ENCODE data around the gene CTIF.

The CTIF gene

DNA sequence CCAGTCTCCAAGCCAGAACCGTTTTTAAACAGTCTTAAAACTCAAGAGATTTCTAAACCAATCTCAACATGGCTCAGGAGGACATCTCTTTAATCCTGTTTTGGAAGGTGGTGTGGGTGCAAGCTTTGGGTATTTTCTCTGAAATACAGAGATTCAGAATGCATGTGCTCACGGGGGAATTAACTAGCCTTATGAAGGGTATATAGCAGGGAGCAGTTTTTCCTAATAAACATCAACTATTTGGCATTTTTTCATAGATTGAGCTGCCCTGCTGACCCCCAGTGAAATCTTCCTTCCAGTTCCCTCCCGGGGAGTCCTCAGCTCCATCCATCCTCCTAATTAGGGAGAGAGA lies 289.3 kb downstream of the CTIF start:
- DNase-seq, result no peak

DNA sequence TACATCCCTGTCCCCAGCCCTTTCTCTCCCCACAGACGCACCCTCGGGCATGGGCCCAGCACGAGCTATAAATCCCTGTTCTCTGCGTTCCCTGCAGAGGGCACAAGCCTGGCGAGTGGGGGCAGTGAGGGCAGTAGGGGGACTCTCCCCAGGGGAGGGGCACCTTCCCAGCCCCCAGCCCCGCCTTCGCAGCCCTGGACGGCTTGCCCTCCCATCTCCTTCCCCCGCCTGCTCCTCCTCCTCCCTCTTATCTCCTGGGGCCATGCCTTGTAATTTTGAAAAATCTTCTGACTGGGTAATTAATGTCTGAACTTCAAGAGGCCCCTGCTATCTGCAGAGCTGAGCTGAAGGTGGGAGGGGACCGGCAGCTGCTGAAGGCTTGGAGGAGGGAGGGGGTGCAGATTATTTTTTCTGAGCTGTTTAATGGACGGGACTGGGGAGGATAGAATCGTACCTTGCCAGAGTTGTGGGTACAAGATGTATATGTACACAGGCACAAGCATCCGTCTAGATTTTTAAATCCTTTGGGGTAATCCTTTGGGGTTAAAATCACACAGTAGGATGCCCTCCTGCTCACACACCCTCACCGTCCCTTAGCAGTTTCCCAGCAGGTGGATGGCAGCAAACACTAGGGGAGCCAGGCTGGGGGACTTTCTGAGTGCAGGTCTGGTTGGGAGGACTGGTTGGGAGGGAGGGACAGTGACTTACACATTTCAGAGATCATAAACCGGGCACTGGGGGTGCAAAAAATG lies 290.0 kb downstream of the CTIF start:
- DNase-seq, result no peak

DNA sequence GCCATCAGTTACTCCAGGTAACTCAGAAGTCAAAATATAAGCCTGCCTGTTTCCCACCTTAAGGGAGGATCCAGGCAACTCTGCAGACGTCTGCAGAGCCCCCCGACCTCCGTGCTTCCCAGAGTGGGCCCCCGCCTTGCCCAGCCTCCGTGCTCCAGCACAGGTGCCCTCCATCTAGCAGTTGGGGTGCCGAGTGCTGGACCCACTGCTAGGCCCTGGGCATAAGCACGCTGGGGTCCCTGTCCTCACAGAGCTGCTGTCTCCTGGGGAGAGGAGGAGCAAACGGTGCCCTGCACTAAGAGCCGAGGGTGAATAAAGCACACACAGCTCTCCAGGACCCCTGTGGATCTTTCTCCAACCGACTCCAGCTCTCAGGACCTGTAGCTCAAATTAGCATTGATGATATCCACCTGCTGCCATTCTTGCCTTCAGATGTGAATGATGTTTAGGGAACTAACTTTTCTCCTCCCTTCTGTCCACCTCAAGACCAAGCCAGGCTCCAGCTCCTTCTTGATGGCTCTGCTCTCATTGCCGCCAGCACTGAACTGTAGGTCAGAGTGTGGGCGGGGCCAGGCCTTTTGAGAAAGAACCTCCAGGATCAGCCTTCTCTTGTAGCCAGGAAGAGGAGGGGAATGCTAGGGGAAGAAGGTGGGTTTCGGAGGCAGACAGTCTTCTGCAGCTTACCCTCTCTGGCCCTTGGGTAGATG lies 290.8 kb downstream of the CTIF start:
- no peak for DNase-seq

DNA sequence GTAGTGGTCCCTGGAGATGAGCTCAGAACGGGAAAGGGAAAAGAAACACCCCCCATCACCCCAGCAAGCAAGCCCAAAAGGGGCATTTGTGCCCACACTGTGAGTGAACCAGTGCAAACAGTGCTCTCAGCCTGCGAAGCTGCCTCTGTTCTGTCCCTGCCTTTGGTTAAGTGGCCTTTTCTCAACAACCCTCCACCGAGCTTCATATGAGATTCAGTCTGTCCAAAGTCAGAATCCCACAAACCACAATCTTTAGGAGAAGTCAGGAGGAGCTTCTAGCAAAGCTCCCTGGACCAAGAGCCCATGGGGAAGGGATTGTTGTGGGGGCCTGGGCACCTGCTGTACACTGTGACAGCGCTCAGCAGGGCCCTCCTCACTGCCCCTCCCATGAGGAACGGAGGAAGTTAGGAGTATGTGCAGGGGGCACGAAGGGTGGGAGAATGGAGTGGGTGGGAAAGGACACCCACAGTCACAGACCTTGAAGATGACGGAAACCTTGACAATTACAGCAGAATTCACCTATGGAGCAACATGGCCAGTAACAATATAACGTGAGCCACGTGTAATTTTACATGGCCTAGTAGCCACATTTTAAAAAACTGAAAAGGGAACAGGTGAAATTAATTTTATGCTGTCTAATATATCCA lies 292.4 kb downstream of the CTIF start:
- no peak for DNase-seq

DNA sequence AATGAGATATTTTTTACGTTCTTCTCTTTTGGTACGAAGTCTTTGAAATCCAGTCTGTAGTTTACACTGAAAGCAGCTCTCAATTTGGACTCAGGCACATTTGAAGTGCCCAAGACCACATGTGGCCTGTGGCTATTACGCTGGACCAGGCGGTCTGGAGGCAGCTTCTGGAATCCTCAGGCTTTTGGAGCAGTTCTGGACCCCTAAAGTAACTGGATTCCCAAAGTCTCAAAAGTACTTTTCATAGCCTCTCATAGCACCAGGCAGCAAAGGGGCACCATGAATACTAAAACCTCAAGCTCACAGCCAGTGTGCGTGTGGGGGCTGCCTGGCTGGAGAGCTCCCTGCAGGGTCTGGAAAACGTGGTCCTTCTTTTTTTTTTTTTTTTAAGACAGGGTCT lies 293.0 kb downstream of the CTIF start:
- no peak for DNase-seq

DNA sequence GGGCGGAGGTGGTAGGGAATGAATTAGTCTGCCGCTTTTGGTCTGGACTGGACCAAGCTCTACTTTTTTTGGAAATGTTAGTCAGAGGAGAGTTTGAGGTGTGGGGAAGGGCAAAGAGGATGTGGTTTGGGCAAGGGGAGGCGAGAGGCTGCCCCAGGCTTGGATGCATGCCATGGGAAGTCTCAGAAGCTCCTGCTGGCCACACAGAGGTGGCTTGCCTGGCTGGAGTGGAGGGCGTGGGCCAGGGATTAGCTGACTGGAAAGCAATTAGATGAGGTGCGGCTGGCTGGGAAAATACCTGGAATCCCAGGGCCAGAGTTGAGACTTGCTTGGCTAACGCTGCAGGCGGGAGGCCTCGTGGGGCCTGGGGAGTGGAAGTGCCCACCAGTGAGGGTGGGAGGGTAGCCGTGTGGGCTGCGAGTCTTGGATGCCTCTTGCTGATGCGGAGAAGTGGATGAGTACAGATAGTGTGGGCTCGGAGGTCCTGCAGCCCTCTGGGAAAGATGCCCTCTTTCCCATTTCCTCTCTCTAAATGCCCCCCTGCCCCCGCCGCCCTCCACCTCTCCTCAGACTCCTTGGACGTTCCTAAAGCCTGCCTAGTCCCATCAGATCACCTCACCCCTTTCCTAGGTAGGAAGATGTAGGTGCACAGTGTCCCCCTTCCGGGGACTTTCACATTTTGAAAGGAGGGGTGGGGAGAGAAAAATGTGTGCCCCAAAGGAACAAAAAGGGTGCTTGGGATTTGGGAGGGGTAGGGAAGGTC lies 294.3 kb downstream of the CTIF start:
- peak; percentile 62 for DNase-seq

DNA sequence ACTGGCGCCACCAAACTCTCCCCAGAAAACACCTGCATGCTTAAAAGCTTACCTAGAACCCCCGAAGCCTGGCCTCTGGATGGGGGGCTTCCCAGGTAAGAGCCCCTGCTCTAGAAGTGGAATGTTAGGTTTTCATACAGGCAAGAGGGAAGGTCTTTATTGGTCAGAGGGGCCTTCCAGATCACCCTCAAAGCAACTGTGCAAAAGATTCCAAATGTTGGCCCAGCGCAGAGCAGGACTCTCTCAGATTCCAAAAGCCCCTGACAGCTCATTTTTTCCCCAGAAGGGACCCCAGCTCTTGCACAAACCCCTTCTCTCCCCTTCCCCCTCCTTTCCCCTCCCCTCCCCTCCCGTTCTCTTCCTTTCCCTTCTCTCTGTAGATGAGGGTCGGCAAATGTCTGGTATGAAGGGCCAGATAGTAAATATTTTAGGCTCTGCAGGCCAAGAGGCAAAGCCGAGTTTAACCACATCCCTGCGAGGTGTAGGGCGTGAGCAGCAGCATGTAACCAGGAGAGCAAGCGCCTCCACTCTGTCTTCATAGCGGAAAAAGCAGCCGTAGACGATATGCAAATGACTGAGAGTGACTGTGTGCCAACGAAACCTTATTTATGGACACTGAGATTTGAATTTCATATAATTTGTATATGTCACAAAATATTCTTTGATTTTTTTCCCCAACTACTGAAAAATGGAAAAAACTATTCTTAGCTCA lies 295.0 kb downstream of the CTIF start:
- DNase-seq, result no peak

DNA sequence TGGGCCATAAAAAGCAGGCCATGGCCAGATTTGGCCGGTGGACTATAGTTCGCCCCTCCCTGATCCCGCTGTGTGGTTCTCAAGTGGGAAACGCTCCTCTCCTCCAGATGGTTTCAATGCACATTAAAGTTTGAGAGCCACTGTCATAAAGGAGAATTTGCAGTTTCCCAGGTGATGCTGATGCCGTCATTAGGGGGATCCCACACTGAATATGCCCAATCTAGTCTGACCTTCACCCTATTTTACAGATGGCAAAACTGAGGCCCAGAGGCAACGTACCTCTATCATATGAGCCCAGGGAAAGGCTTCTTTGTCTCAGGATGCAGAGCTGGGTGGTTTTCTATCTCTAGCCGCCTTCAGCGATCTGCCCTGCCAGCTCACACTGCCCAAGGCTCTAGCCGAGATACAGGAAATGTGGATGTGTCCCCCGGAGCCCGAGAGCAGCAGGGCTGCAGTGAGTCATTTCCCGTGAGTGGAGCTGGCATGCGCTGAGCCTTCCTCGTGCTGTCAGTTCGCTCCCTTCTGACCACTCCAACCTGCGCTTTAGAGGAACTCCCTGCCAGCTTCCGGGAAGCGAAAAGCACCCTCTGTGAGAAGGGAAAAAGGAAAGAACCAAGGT lies 295.7 kb downstream of the CTIF start:
- DNase-seq, result no peak

DNA sequence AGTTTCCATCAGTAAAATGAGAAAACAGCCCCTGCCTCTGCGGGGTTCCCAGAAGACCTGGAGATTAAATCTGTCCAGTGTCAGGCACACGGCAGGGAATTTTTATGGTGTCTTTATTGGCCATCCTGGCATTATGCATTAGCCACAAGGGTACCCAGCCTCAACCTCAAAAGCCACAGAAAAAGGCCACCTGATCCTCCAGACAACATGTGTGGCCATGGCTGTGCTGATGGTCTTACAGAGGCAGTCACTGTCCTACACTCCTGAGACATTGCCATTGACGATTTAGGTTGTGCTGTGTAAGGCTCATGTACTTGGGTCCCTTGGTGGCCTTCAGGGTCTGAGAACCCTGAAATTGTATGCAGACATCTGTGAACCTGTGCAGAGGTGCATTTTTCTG lies 296.3 kb downstream of the CTIF start:
- no peak for DNase-seq

DNA sequence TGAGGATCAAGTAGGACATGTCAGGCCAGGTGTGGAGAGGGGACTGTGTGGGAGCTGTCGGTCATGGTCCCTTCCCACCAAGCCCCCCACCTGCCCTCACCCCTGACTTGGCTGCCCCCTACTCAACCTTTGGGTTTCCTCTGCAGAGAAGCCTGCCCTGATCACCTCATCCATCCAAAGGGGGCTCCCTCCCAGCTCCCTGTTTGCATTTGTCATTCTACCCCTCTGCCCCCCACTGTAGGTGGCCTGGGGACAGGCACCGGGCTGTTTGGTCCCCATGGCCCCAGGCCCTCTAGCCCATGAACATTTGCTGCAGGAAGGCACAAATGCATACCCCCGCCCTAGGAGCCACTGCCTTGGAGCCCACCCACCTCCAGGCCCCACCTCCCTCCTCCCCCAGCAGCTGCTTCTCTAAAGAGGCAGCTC lies 296.9 kb downstream of the CTIF start:
- DNase-seq, result no peak

DNA sequence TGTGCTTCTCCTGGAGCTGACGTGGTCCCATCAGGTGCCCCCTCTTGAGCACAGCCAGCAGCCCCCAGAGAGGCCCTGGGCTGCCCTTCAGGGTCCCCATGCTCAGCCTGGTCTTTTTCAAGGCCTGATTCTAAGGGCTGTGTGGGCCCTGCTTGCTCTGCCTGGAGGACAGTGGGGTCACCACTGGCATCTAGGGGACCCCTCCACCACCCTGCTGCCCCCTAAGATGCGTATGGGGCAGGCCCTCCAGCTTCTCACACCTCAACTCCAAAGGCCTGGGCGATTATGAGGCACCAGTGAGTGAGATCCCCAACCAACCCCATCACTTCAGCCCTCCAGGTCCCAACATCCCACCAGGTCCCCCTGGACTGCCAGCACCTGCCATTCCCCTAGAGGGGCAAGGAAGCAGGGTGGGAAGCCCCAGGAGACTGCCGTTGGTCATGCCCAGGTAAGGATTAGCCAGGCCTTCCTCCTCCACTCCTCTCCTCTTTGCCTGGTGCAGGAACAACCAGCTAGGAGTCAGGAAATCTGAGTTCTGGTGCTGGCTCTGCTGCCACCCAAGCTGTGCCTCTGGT lies 297.5 kb downstream of the CTIF start:
- no peak for DNase-seq

DNA sequence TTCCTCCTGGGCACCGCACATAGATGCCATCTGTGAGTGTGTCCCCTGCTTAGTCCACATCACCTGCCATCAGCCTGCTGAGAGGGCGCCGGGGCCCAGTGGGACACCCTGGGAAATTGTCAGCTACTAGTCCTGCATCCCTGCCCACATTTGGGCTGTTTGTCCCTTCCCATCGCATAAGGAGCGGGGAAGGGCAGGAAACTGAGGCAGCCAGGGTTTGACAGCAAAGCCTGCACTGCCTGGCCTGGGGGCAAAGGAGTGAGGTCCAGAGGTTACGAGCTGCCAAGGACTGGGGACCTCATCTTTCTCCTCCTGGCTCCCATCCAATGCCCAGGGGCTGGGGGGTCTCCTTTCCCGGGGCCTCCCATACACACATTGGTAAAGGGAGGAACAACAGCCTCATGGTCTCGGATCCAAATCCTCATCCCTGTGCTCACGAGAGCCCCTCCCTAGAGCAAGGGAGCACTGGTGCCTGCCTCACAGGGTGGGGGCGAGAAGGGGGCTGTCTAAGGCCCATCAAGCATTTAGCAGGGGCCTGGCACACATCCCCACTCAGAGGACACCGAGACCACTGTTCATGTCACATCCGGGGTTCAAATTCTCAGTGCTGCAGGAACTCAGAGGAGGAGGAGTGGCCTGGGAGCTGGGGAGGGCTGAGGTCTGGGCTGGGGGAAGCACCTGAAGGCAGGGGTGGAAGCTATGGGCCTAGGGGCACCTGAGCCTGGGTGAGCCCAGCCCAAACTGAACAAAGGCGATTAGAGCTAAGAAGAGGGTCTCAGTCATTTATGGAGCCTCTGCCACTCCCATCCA lies 298.2 kb downstream of the CTIF start:
- no peak for DNase-seq

DNA sequence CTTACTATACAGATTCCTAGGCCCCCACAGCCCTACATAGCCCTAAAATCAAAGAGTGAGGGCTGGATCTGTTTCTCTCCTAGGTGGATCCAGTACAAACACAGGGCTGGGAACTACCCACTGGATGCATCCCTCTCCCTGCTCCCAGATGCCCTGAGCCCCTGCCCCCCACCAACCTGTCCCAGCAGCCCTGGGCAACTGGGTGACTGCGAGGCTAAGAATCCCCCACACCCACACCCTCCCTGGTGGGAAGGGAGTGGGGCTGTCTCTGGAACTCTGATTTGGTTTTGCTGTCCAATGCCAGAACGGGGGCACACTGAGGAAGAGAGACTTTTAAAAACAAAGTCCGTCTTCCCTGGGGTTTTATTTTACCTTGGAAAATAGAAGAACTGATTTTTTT lies 298.8 kb downstream of the CTIF start:
- DNase-seq, result no peak

DNA sequence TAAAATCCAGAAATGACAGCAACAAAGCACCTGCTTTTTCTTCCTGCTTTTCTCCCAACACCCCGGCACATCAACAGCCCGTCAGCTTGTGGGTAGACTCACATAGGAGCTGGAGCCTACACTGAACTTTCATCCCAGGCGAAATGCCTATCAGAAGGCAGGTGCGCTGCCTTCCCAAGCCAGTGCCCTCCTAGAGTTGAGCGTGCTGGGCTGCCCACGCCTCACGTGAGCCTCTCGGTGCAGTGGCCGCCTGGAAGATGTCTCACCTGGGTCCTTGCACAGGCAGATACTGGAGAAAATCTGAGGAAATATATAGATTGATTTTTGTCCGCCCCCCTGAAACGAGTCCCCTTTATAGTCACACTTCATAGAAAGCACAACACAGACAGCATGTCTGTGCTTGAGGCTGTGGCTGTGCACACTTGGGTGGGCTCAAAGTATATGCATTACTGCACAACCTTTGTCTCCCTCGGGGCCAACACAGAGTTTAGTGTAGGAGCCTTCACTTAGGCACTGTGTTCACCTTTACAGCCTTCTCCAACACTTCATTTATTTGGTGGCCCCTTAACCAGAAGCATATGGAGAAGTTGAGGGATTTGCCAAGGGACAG lies 299.4 kb downstream of the CTIF start:
- no peak for DNase-seq

DNA sequence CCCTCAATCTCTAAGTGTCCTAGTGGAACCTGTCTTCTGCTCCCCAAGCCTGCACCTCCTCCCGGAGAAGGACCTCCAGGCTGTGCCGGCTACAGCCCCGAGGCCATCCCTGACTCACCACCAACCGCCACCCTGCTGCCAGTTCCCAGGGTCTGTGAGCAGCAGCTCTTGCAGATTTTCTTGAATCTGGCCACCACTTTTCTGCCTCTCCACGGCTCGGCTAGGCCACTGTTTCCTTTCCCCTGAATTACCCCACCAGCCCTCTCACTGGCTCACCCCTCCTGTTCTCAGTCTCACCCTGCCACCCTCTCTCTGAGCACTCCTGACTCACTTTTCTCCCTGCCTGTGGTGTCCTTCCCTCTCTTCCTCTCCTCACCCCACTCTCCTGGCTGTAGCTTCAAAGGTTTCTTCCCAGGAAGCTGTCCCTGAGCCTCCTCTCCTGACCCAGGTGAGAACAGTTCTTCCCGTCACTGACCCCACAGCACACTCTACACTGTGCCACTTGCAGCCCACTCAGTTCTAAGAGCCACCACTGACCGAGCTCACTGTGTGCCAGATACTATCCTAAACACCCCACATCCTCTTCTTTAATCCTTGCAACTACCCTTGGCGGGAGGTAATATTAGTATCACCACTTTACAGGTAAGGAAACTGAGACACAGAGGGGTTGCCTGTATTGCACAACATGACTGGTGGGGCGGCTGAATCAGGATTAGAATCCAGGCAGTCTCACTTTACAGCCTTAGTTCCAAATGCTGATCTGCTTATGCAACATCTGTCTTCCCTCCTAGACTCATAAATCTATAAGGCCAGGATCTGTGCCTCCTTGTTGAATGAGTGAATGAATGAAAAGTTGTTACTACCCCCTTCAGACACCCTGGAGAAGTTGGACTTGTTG lies 300.3 kb downstream of the CTIF start:
- no peak for DNase-seq

DNA sequence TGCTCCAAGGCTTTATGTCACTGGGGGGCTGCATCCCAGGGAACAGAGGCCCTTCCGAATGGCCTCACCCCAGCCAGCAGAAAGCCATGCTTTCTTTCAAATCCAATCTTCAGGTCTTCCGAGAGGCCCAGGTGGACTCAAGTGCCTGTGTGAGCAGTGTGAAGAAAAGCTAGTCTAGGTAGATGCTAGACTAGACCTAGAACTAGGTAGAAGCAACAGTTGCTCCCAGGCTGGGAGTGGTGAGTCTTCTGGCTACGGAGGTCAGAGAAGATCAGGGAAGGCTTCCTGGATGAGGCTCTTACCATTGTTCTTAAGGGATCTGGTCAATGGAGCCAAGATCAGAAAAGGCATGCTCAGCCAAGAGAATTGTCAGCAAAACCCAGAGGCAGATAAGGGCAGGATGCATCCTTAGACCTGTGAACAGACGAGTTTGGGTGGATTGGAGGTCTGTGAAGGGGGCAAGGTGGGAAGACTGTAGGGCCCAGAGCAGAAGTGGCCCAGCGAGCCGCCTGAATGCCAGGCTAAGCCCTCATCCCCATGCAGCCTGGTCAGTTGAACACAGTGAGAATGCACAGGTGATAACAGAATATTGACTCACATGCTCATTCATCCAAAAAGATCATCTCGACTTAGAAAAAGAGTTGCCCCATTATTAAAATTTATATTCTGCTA lies 301.1 kb downstream of the CTIF start:
- no peak for DNase-seq

DNA sequence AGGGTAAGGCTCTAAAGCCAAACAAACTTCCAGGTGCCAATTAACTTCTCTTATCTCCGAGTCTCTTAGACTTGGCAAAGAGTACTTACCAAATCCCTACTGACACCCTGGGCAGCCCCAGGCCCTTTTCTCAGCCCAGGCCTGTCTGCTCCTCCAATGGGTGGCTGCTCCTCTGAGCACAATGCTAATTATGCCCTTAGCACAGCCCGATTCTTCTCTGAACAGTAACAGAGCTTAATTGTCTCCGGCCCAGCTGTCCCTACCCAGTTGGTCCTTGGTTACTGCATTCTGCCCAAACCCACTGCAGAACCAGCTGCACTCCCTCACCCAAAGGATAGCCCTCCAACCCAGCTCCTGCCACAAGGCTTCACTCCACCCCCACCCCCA lies 301.7 kb downstream of the CTIF start:
- peak; percentile 32 for DNase-seq

DNA sequence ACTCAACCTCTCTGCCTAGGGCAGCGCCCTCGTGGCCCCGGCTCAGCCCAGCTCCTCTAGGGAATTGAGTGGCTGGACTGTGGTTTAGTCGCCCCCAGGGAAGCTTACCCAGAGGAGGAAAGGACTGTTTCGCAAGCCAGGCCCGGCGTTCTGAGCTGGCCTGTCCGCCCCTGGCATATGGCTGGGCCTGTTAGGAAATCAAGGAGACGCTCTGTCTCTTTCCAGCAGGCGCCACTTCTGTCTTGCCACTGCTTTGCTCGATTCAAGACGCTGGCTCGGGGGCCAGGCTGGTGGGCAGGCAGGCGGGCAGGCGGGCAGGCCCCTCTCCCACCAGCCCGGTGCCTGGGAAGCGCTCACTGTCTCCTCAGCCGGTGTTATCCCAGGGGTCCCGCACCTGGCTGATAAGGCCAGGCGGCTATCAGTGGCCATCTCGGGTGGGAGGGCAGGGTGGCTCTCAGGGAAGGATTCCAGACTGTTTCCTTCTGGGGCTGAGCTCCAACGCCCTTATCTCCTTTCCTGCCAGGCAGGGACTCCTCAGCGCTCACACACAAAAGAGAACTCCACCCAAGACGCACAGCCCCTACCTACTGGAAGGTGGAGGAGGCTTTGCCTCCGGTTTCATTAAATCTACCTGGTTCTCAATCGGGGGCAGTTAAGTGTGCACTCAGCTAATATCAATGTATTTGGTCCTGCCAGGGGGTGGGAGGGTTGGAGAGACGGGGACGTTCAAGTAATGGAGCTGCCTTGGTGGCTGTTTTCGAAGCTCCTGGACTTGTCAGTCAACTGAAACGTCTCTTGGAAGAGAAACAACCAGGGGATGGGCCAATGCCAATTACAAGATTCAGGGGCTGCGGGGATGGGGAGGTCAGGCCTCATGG lies 302.8 kb downstream of the CTIF start:
- DNase-seq, result no peak
